ENCODE results near the gene EFNB2. TPM values are rescaled to one million over a fixed set of nuclear protein-coding genes. Genes with fewer than 3 reads are reported as not detected.

The EFNB2 gene
- total and polyA plus RNA-seq, 2 of the 8 experiments (the other 6 are each of a cell fraction or from before 2014, with no cell fraction given), result 8.2 to 12.0 TPM

DNA sequence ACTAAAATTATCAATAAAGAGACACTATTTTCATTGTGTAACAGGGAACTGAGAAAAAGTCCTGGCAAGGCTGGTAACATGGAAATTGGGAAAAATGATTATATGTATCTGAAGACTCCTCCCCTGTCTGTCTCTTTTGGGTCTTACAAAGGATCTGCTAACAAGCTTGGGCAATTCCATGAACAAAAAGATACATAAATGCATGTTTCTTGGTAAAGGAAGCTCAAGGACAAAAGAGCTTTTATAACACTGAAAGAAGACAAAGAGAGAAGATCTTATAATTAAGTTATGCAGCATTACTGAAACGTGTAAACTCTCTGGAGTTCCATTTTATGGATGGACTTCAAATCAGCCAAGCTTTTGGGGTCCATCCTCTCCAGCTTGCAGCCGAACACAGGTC is 29.2 kb downstream of the EFNB2 start (continued):
- TF ChIP-seq, protein P1, sequence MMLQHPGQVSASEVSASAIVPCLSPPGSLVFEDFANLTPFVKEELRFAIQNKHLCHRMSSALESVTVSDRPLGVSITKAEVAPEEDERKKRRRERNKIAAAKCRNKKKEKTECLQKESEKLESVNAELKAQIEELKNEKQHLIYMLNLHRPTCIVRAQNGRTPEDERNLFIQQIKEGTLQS (IDR thresholded peaks at IDR 0.05; ENCODE audit: insufficient read depth, low read depth, low read length), result no peak
- TF ChIP-seq, protein P2, sequence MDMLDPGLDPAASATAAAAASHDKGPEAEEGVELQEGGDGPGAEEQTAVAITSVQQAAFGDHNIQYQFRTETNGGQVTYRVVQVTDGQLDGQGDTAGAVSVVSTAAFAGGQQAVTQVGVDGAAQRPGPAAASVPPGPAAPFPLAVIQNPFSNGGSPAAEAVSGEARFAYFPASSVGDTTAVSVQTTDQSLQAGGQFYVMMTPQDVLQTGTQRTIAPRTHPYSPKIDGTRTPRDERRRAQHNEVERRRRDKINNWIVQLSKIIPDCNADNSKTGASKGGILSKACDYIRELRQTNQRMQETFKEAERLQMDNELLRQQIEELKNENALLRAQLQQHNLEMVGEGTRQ (IDR thresholded peaks at IDR 0.05; ENCODE audit: low read length), result no peak
- TF ChIP-seq POLR2AphosphoS5 (IDR thresholded peaks at IDR 0.05; ENCODE audit: low read depth, low read length), result no peak
- TF ChIP-seq SP2 (IDR thresholded peaks at IDR 0.05; ENCODE audit: low read length), result no peak

All from H1 (cell line).